GM04504 (cell line): ENCODE data around the gene HBEGF.

Experiments used
- DNase-seq: peaks from one replicate; pipeline ENCODE4 v3.0.0-alpha.2; 2012; ENCODE audit warnings: low read depth

Gene HBEGF

DNA sequence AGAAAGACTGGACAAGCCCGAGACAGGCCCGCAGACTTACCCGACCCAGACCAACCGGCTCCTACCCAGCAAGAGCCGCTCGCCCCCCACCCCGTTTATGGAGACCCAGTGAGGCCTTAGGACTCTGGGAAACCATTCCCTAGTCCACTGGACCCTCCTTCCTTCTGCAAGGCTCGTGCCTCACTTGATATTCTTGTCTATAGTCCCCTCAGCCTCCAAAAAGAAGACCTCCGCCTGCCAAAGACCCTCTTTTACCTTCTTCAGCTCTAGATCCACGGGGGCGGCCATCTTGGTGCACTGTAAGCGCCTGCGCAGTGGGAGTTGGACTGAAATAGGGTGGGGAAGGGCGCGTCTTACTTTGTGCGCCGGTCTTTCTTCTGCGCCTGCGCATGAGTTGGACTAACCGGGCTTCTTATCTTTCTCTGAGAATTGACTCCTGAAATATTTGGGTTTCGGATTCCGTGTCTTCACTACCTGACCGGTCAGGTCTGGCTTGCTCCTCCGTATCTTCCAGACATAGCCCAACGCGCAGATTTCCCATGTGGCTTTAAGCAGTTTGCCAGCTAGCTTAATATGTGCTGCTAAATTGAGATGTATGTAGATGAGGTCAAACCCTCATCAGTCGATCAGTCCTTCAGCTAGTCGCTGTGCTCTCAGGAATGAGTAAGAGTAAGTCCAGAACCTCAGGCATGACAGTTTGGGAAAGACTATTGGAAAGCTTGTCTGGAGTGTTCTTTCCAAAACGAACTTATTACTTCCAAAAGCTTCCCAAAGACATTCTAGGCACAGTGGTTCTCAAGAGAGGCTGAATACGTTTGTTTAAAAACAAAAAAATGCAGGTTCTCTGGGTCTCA lies 43.4 kb downstream of the HBEGF start, which contains the start of gene PFDN1:
TSS of gene PFDN1 (minus strand) at position 316 of the 854 bp plus-strand sequence. CDS start at position 288, 28 bp downstream.
- peak; percentile 89 for DNase-seq

DNA sequence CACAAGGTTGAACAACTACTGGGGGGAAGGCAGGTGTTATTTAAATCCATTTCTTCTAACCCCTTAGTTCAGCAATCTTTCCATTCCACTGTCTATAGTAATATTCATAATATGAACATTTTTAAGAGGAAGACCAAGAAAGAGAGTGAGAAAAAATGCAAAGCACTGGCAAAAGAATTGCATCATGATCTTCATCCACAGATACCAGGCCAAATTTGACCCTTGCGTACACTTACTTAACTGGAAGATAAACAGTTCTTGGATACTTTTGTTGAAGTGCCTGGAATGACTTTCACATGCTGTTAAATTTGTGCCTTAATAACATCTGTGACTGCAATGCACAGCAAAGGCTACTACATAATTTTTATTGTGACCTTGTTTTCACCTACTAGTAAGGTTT lies 45.3 kb downstream of the HBEGF start:
- DNase-seq: no peak

DNA sequence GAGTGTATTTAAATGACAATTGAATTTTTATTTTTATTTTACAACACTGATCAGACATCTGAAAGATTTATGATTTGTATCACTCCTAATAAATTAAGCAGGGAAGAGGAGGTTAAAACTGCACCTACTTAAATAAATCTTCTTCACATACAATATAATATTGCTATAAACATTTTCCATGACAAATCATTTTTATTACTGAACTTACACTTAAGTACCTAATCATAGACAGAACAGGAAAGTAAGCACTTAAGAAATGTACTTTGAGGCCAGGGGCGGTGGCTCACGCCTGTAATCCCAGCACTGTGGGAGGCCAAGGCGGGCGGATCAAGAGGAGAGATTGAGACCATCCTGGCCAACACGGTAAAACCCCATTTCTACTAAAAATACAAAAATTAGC lies 47.3 kb downstream of the HBEGF start:
- no peak for DNase-seq

DNA sequence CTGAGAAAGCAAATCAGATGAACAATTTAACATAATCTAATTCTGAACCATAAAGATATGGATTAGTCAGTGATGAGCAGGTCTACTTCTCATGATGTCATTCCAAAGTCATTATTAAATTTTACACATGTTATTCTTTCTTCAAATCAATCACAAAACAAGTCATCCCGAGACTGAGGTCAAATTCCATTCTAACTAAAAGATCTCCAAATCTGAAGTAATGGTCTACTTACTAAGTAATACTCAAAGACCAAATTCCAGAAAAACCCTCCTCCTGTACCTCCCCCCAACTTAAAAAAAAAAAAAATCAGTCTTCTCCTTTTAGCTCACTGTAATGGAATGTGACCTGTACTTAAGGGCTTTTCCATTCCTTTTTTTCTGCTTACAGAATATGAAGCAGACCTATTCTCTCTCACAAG lies 48.2 kb downstream of the HBEGF start:
- no peak for DNase-seq

DNA sequence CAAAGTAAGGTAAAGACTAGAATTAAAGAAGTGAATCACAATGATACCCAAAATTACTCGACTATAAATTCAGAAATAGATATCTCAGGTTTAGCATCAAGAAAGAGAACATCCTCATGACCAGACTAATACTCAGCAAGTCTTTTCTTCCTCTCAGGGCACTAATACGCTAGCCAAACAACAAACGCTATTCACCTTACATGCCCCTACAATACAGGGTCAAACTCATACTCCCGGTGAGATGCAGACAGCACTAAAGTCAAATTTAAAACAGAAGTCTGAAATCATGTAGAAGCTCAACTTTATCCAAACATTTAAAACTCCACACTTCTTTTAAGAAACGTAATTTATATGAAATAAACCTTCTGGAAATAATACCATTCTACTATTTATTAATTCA lies 49.1 kb downstream of the HBEGF start:
- no peak for DNase-seq

DNA sequence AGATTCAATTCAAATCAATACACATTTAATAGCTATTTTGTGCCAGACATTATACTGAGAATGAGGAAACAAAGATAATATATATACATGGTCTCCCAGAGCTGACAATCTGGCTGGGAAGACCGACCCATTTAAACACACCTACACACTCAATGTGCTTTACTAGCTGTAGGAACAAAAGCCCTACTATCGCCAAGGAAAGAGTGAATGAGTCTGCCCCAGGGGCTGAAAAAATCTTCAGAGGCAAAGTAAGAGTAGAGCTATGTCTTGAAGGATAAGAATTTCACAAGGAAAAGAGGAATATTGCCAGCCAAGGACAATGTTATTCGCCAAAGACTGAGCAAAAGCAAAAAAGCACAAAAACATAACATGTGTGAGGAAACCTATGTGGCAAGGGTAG lies 50.1 kb downstream of the HBEGF start:
- no peak for DNase-seq

- peak; percentile 59 for DNase-seq
Measured at GRCh38 chr5:140295414-140295813, 51.0 kb downstream of the HBEGF start.

GRCh38 chr5:140294753-140295152 lies 51.6 kb downstream of the HBEGF start:
- no peak for DNase-seq

DNA sequence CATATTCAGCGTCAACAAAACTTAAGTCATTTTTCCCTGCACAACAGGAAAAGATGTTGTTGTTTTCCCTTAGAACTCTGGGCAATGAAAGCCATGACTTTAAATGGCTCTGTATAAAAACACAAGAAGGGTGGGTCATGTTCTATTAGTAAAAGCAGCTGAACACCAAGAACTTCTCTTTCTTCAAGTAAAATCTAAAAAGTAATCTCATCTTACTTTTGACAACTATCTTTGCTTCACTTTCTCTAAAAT lies 52.6 kb downstream of the HBEGF start:
- DNase-seq: no peak

GRCh38 chr5:140293091-140293848 lies 53.1 kb downstream of the HBEGF start:
- DNase-seq: no peak

GRCh38 chr5:140292212-140293036 lies 54.0 kb downstream of the HBEGF start:
- DNase-seq: no peak

DNA sequence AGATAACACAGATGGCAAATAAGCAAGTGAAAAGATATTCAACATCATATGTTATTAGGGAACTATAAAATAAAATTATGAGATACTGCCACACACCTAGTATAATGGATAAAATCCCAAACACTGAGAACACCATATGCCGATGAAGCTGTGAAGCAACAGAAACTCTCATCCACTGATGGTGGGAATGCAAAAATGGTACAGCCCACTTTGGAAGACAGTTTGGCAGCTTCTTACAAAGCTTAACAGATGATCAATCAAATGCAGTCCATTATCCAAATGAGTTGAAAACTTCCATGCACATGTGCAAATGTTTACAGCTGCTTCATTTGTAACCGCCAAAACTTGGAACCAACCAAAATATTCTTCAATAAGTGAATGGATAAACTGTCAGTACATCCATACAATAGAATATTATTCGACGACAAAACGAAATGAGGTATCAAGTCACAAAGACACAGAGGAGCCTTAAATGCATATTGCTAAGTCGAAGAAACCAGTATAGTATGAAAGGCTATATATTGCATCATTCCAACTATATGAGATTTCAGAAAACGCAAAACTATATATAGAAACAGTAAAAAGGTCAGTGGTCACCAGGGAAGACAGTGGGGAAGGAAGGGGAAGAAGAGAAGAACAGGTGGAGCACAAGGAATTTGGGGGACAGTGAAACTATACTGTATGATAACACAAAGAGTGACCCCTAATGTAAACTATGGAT lies 58.4 kb downstream of the HBEGF start:
- DNase-seq: no peak

DNA sequence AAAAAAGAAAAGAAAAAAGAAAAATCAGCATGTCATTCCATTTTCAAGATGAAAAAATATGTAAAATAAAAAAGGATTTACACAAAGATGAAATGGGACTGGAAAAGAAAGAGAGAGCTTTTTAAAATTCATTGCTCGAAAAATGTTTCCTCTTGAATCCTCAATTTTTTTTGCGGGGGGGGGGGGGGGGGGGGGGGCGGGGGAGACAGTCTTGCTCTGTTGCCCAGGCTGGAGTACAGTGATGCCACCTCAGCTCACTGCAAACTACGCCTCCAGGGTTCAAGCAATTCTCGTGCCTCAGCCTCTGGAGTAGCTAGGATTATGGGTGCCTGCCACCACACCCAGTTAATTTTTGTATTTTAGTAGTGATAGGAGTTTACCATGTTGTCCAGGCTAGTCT lies 60.0 kb downstream of the HBEGF start:
- no peak for DNase-seq

- no peak for DNase-seq
Measured at GRCh38 chr5:140284013-140284412, 62.4 kb downstream of the HBEGF start.
